ENCODE measurements around the gene SPIRE2. TPM values are rescaled to one million over a fixed set of nuclear protein-coding genes. Genes with fewer than 3 reads are reported as not detected.
"Not testable (repeated sequence)": the region's sequence is repeated elsewhere in the genome, so short reads cannot be mapped to it uniquely, and the experiment has no call there.

The SPIRE2 gene
- total RNA-seq, 1 donor from 2014 or later = 0.54 TPM

- ATAC-seq = no peak
- intact Hi-C loops (cut with DNase I) = no loop called here
- no peak for DNase-seq (ENCODE audit: missing footprints)
Measured at GRCh38 chr16:89903908-89904515, 75.7 kb downstream of the SPIRE2 start.

GRCh38 chr16:89904606-89905510 lies 76.6 kb downstream of the SPIRE2 start:
- ATAC-seq (no peak), DNase-seq (ENCODE audit: missing footprints) (no peak)
- intact Hi-C loops (cut with DNase I) = no loop called here

- DNase-seq (ENCODE audit: missing footprints) (no peak), ATAC-seq (no peak)
- intact Hi-C loops (cut with DNase I) = no loop called here
Measured at GRCh38 chr16:89905511-89906139, 77.3 kb downstream of the SPIRE2 start.

- DNase-seq (ENCODE audit: missing footprints) = no peak
- ATAC-seq = no peak
- intact Hi-C loops (cut with DNase I) = no loop called here
Measured at GRCh38 chr16:89906140-89907025, 78.1 kb downstream of the SPIRE2 start.

- ATAC-seq (no peak), DNase-seq (ENCODE audit: missing footprints) (no peak)
- intact Hi-C loops (cut with DNase I) = no loop called here
Measured at GRCh38 chr16:89907055-89907814, 79.0 kb downstream of the SPIRE2 start.

- ATAC-seq = no peak
- intact Hi-C loops (cut with DNase I) = no loop called here
Measured at GRCh38 chr16:89908236-89908635, 80.0 kb downstream of the SPIRE2 start.

GRCh38 chr16:89909777-89910716 lies 81.8 kb downstream of the SPIRE2 start:
- intact Hi-C loops (cut with DNase I) = no loop called here
- peak; percentile 89 for ATAC-seq

More at GRCh38 chr16:89908236-89908635, 80.0 kb downstream of the SPIRE2 start:
- DNase-seq (ENCODE audit: missing footprints) = no peak

GRCh38 chr16:89910717-89911354 lies 82.6 kb downstream of the SPIRE2 start:
- peak; percentile 5 for ATAC-seq
- DNase-seq (ENCODE audit: missing footprints) = no peak
- intact Hi-C loops (cut with DNase I) = no loop called here

More at GRCh38 chr16:89909777-89910716, 81.8 kb downstream of the SPIRE2 start:
- peak; percentile 92 for DNase-seq (ENCODE audit: missing footprints)

- intact Hi-C loops (cut with DNase I) = no loop called here
- ATAC-seq = no peak
- no peak for DNase-seq (ENCODE audit: missing footprints)
Measured at GRCh38 chr16:89911375-89911774, 83.1 kb downstream of the SPIRE2 start.

- intact Hi-C loops (cut with DNase I) = no loop called here
- no peak for DNase-seq (ENCODE audit: missing footprints)
- no peak for ATAC-seq
Measured at GRCh38 chr16:89912143-89912542, 83.9 kb downstream of the SPIRE2 start.

GRCh38 chr16:89912627-89913026 lies 84.4 kb downstream of the SPIRE2 start:
- intact Hi-C loops (cut with DNase I) = no loop called here
- ATAC-seq (no peak), DNase-seq (ENCODE audit: missing footprints) (no peak)

- intact Hi-C loops (cut with DNase I) = no loop called here
- ATAC-seq = no peak
- DNase-seq (ENCODE audit: missing footprints) = no peak
Measured at GRCh38 chr16:89913408-89914387, 85.4 kb downstream of the SPIRE2 start.

- ATAC-seq = not testable (repeated sequence)
- intact Hi-C loops (cut with DNase I) = loop anchor here (5.0 kb wide), 1 partner anchor 42 kb away; the partner anchor contains the start of gene TCF25
Measured at GRCh38 chr16:89914642-89915285, 86.5 kb downstream of the SPIRE2 start.

GRCh38 chr16:89915303-89916232 lies 87.3 kb downstream of the SPIRE2 start:
- ATAC-seq (no peak), DNase-seq (ENCODE audit: missing footprints) (peak; percentile 22)
- intact Hi-C loops (cut with DNase I) = loop anchor here (5.0 kb wide), 1 partner anchor 43 kb away; the partner anchor contains the start of gene TCF25

More at GRCh38 chr16:89914642-89915285, 86.5 kb downstream of the SPIRE2 start:
- not testable (repeated sequence) for DNase-seq (ENCODE audit: missing footprints)
